GM12891 (cell line): ENCODE measurements around the gene LUC7L3.
"Not testable (repeated sequence)": the region's sequence is repeated elsewhere in the genome, so short reads cannot be mapped to it uniquely, and the experiment has no call there.

Experiments used
- DNase-seq: peaks from one replicate; pipeline ENCODE4 v3.0.0; 2011; ENCODE audit warnings: low spot score; ENCODE audit not compliant: insufficient read length
- FAIRE-seq: peaks from 2 replicates; lab custom pipeline; 2011; peaks lifted over from hg19 to GRCh38; lab: Jason Lieb, UNC
- PAX5 ChIP-seq: IDR thresholded peaks from 2 replicates; pipeline ENCODE4 v1.6.1; 2011; ENCODE audit warnings: low read length, moderate library complexity, mild to moderate bottlenecking; ENCODE audit not compliant: insufficient read depth, severe bottlenecking
- POLR2A ChIP-seq: IDR thresholded peaks from 2 replicates; pipeline ENCODE4 v1.6.1; 2011; ENCODE audit warnings: low read depth, low read length, control low read depth
- POLR2AphosphoS5 ChIP-seq: IDR thresholded peaks from 2 replicates; pipeline ENCODE4 v1.6.1; 2011; ENCODE audit warnings: low read depth, low read length, control low read depth
- POU2F2 ChIP-seq: IDR thresholded peaks from 2 replicates; pipeline ENCODE4 v1.6.1; 2011; ENCODE audit warnings: low read depth, mild to moderate bottlenecking, control low read depth, low read length, moderate library complexity
- SPI1 ChIP-seq: IDR thresholded peaks from 2 replicates; pipeline ENCODE4 v1.6.1; 2011; ENCODE audit warnings: low read depth, low read length, control low read depth
- TAF1 ChIP-seq: IDR thresholded peaks from 2 replicates; pipeline ENCODE4 v1.6.1; 2011; ENCODE audit warnings: low read depth, low read length, control low read depth

Gene LUC7L3

DNA sequence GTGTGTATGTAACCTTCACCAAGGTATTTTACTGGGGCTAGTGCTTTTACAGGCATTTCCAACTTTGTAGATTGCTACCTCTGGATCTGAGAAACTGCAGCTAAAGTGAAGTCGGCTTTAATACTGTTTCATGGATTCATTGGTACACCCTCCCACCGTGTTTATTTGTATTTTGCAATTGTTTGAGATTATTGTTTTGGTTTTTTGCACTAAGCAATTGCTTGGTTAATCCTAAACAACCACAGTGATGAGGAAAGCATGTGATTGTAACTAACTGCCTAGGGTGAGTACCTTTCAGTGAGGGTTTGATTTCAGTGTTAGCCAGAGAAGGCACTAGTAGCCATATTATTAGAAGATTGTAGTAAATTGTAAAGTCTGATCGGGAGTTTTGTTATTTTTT lies 3.3 kb downstream of the LUC7L3 start:
- DNase-seq (no peak), FAIRE-seq (no peak)
- TF ChIP-seq POLR2AphosphoS5 (no peak), TAF1 (no peak), POU2F2 (no peak), POLR2A (no peak), SPI1 (no peak), PAX5 (no peak)

DNA sequence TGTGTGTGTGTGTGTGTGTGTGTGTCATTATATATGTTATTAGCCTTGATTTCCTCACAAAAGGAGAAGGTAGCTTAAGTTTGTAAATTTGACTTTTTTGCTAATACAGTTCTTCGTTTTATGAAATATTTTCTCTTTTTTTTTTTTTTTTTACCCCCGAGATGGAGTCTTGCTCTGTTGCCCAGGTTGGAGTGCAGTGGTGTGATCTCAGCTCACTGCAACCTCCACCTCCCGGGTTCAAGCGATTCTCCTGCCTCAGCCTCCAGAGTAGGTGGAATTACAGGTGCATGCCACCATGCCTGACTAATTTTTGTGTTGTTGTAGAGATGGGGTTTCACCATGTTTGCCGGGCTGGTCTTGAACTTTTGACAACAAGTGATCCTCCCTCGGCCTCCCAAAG lies 5.2 kb downstream of the LUC7L3 start:
- FAIRE-seq, result not testable (repeated sequence)

DNA sequence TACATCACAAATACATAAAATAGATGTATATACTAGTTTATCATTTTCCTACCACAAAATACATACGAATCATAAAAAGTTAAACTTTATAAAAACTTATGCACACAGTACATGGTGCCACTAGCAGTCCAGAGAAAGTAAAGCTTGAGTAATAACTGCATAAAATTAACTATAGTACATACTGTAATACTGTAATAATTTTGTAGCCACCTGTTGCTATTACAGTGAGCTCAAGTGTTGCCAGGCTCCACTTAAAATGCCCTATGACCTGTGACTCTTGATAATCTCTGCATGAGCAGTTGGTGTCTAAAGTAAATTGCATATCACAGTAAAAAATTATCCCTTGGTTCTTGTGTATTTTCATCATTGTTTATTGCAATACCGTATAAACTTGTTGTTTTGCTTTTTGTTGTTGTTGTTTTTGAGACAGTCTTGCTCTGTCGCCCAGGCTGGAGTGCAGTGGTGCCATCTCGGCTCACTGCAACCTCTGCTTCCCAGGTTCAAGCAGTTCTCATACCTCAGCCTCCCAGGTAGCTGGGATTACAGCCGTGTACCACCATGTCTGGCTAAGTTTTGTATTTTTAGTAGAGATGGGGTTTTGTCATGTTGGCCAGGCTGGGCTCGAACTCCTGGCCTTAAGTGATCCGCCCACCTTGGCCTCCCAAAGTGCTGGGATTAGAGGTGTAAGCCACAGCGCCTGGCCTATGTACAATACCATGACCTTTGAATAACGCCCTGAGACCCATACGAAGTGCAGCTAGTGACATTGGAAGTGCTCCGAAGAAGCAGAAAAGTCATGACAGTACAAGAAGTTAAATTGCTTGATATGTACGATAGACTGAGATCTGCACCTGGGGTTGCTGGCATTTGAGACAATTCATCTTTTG lies 6.6 kb downstream of the LUC7L3 start:
- DNase-seq, result no peak
- FAIRE-seq, result no peak

More for the DNA sequence above, 5.2 kb downstream of the LUC7L3 start:
- not testable (repeated sequence) for DNase-seq

DNA sequence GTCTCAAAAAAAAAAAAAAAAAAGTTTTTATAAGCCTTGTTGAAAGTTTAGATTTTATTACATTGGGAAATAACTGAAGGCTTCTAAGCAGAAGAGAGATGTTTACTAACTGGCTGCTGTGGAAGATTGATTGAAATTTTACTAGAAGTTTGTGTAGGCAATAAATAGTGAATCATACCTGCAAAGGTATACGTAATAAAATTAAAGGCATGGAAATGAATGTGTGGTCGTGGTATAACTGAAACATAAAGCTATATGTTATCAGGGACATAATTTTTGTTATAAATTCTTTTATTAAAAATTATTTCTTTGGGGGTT lies 8.7 kb downstream of the LUC7L3 start:
- FAIRE-seq, result no peak
- TF ChIP-seq TAF1, result no peak
- TF ChIP-seq SPI1, result no peak
- TF ChIP-seq PAX5, result no peak
- no peak for TF ChIP-seq POLR2A
- no peak for TF ChIP-seq POU2F2
- no peak for TF ChIP-seq POLR2AphosphoS5

More for the DNA sequence above, 6.6 kb downstream of the LUC7L3 start:
- TF ChIP-seq POU2F2 (no peak), POLR2AphosphoS5 (no peak), POLR2A (no peak)

DNA sequence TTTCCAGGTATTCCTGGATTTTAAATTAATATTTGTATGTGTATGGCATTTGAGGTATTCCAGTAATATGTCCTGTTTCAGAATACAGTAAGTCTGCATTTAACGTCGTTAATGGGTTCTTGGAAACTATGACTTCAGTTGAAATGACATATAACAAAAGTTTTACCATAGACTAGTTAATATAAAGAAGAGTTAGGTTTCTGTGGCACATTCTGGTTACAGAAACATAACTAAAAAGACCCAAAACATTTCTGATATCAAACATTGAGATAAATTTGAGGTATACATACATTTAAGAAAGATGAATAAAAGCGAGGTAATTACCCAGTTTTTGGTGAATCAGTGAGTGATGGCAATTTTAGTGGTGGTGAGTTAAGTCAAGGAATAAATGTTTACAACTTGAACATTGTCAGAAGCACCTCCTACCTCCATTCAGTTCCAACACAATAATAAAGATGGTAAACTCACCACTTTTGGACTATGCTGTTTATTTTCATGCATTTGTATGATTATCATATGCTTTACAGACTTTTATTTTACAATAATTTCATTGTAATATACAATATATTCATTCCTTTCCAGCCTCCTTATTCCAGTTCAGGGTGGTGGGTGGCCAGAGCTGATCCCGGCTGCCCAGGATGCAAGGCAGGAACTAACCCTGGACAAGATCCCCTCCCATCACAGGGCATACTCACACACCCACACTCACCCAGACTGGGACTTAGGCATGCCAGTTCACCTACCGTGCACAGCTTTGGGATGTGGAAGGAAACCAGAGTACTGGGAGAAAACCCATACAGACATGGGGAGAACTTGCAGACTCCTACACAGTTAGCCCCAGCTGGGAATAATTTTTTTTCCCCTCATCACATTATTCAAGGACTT lies 9.7 kb downstream of the LUC7L3 start:
- no peak for FAIRE-seq

More for the DNA sequence above, 8.7 kb downstream of the LUC7L3 start:
- no peak for DNase-seq

DNA sequence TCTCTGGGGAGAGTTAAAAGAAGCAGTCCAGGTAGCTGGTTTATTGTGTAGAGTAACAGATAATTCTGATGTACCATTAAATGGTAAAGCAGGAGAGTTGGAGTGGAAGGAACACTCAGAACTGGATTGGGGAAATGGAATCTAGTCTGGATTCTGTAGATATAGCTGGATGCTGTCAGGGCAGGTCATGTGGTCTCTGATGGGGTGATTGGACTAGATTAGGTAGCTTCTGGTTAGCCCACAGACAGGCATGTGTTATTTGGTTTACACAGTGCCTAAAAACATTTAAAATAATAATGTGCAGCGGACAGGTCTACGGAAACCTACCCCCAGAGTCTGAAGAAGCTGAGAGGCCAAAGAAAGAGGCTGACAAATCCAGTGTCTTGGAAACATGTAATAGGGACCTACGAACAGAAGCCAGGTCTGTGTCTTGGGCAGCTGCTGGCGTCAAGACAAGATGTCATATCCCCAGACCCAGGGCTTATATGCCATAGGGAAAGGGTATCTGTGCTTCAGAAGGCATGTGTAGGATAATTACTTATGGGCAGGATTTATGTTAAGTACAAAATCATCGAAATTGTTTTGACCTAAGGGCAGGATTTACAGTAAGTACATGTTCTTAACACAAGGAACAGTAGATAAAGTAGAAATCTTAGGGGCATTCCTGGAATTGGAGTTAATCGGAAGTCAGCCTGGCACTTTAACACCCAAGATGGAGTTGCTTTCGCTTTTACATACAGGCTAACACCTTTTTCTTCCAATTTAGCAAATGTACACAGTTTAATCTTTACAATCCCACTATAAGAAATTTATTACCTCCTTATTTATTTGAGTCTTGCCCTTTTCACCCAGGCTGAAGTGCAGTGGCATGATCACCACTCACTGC lies 12.4 kb downstream of the LUC7L3 start:
- FAIRE-seq (no peak), DNase-seq (no peak)
- TF ChIP-seq SPI1, result no peak
- TF ChIP-seq POLR2AphosphoS5, result no peak
- TF ChIP-seq TAF1, result no peak
- no peak for TF ChIP-seq PAX5
- TF ChIP-seq POU2F2, result no peak
- TF ChIP-seq POLR2A, result no peak

More for the DNA sequence above, 9.7 kb downstream of the LUC7L3 start:
- DNase-seq, result no peak
- TF ChIP-seq POLR2A (no peak), SPI1 (no peak), PAX5 (no peak)

DNA sequence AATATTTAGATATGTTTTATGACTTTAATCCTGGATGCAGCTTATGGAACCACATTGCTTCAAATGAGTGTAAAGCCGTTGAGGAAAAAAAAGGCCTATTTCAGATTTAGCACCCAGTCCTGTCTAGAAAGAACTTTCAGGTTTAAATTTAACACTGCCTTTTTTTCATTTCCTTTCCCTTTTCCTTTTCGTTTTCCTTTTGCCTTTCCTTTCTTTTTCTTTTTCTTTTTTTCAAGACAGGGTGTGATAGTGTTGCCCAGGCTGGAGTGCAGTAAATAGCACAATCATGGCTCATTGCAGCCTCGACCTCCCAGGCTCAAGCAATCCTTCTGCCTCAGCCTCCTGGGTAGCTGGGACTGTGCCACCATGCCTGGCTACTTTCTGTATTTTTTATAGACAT lies 15.9 kb downstream of the LUC7L3 start:
- TF ChIP-seq POLR2AphosphoS5 (no peak), PAX5 (no peak), POLR2A (no peak), TAF1 (no peak), POU2F2 (no peak), SPI1 (no peak)
- FAIRE-seq, result no peak
- DNase-seq, result no peak

DNA sequence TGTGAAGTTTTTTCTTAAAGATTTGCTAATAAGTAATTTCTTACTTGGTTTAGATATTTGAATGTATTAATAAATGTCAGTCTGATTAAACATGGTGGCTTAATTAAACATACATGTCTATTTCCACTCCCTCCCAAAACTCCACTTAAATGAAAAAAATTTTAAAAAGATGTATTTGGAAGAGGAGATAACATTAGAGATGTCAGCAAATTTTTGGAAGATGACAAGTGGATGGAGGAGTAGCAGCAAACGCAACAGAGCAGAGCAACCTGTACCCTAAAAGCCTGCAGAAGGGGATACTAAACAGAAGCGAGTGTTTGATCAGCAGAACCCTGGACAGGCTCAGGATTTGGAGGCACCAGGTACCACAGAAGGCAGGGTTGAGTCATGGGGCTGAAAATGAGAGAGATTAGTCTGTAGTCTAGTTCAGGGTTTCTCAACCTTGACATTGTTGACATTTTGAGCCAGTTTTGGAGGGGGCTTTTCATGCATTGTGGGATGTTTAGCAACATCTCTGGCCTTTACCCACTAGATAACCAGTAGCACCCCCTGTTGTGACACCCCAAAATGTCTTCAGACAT lies 17.8 kb downstream of the LUC7L3 start:
- FAIRE-seq (no peak), DNase-seq (no peak)
- TF ChIP-seq SPI1, result no peak
- no peak for TF ChIP-seq POU2F2
- TF ChIP-seq POLR2AphosphoS5, result no peak

DNA sequence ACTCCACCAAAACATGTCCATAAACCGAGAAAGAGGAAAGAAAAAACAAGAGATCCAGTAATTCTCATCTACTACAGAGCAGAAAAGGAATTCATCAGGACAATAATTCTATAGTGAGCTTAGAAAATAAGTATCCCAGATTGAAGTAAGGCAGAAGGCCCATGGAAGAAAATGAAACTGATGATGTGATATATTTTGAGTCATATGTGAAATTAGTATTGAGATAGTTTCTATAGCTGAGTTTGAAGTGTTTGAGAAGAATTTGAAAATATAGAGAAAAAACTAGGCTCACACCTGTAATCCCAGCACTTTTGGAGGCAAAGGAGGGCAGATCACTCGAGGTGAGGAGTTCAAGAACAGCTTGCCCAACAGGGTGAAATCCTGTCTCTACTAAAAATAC lies 19.7 kb downstream of the LUC7L3 start:
- FAIRE-seq (no peak), DNase-seq (no peak)
- TF ChIP-seq SPI1 (no peak), POU2F2 (no peak), PAX5 (no peak), POLR2AphosphoS5 (no peak), TAF1 (no peak), POLR2A (no peak)
